Activated CD8-positive, alpha-beta memory T cell treated with anti-CD3 and anti-CD28 coated beads for 1 hour (primary cell): ENCODE data around the gene PARP11.

ENCODE experiments used
- DNase-seq, 2 donors: peaks; one replicate each; pipeline ENCODE4 v3.0.0-alpha.2; 2020; ENCODE audit warnings: low read depth in 1 of 2; ENCODE audit errors: extremely low read depth in 1 of 2

The PARP11 gene

GRCh38 chr12:3775385-3776035 lies 97.7 kb downstream of the PARP11 start:
- no peak for DNase-seq

DNA sequence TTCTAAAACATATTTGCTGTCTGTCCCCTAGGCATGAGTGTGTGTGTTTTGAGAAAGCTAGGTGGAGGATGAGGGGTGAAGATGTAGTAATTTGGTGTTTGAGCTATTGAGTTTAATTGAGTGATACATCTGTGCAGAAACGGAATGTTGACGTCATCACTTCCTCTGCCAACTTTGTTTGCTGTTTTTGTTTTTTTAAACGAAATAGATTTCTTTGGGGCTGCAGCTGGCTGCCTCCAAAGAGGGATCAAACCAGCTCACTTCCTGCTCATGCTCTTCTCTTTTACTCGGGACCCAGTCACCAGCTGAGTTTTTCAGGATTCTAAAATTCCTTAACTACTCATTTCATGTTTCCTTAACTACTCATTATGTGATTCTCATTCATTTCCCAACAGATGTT lies 100.8 kb downstream of the PARP11 start:
- DNase-seq, result no peak

DNA sequence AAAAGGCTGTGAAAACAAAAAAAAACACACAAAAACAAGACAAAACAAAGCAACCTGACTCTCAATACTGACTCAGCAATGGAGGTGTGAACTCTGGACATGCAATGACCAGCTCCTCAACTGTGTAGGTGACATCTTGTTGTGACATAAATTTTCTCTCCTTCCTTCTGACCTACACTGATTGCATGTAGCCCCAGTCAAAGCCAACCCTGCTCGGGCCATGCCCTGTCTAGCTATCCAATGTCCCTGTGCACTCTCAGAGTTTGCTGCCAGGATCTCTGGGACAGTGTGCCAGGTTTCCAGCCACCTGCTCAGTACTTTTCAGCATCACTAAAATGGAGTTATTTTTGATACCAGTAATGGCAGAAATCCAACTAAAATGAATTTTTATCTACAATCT lies 101.3 kb downstream of the PARP11 start:
- DNase-seq, result no peak

- DNase-seq, result no peak
Observed at GRCh38 chr12:3770891-3771290, 102.3 kb downstream of the PARP11 start.

- no peak for DNase-seq
Observed at GRCh38 chr12:3768911-3769447, 104.2 kb downstream of the PARP11 start.

- no peak for DNase-seq
Observed at GRCh38 chr12:3761116-3761735, 112.0 kb downstream of the PARP11 start.

- no peak for DNase-seq
Observed at GRCh38 chr12:3759878-3760277, 113.3 kb downstream of the PARP11 start.
